Activated T-helper 17 cell treated with anti-CD3 and anti-CD28 coated beads, Interleukin-2, amount 50 U/mL, for 72 hours (primary cell): ENCODE data around the gene SH3RF1. TPM values are rescaled to one million over a fixed set of nuclear protein-coding genes. Genes with fewer than 3 reads are reported as not detected.

Experiments used
- ATAC-seq: fragments of 150-1000 bp; cut with Tn5 transposase; replicated peaks from 2 replicates; pipeline ENCODE4 v1.10.0; 2021; ENCODE audit warnings: mild to moderate bottlenecking, moderate library complexity
- H3K27ac Mint-ChIP-seq: one replicate; pipeline ENCODE4 v1.8.0; 2022; ENCODE audit warnings: mixed read lengths
- H3K27me3 Mint-ChIP-seq: one replicate; pipeline ENCODE4 v1.8.0; 2022; ENCODE audit warnings: mixed read lengths
- H3K36me3 Mint-ChIP-seq: one replicate; pipeline ENCODE4 v1.8.0; 2022; ENCODE audit warnings: low read depth, mild to moderate bottlenecking, mixed read lengths
- H3K4me1 Mint-ChIP-seq: one replicate; pipeline ENCODE4 v1.8.0; 2022; ENCODE audit warnings: mixed read lengths
- H3K4me3 Mint-ChIP-seq: one replicate; pipeline ENCODE4 v1.8.0; 2022; ENCODE audit warnings: mild to moderate bottlenecking, mixed read lengths
- H3K9me3 Mint-ChIP-seq: one replicate; pipeline ENCODE4 v1.8.0; 2022; ENCODE audit warnings: mixed read lengths
- total RNA-seq, 2 donors: library from RNA; stranded (reverse); gene quantifications; one replicate each; pipeline ENCODE4 v1.2.3, GENCODE V29; 2022

The SH3RF1 gene
- total RNA-seq, 2 donors from 2014 or later, result 0.26 to 1.4 TPM

- no peak for ATAC-seq
- Mint-ChIP-seq H3K27ac (no peak overlapping the region), H3K9me3 (no peaks in the 10 kb centered on the region), H3K4me3 (no peak overlapping the region), H3K36me3 (no peaks in the 10 kb centered on the region), H3K27me3 (peaks cover 8% of the 10 kb centered on the region), H3K4me1 (no peaks in the 10 kb centered on the region)
Measured at GRCh38 chr4:169059306-169060211, 211.2 kb downstream of the SH3RF1 start.

DNA sequence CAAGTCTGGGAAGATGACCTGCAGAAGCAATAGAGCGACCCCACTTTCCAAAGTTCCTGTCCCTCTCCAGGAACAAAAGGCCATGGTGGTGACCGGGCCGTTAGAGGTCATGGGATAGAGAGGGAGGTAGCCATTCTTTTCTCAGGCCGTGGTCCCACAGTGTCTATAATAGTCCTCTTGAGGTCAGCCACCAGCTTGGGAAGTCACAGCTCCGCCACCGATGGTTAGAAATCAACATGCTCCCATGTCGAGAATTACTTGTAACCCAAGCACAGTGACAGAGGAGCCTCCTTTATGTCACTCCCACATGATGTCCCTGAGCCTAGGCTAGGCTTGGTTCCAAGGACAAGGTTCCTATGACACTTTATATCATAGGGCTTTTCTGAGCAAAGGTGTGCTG lies 212.4 kb downstream of the SH3RF1 start:
- Mint-ChIP-seq H3K27me3 (peaks cover 8% of the 10 kb centered on the region), H3K9me3 (no peaks in the 10 kb centered on the region), H3K4me3 (no peak overlapping the region), H3K36me3 (no peaks in the 10 kb centered on the region), H3K4me1 (no peaks in the 10 kb centered on the region), H3K27ac (no peak overlapping the region)
- ATAC-seq, result no peak

GRCh38 chr4:169054879-169055278 lies 215.9 kb downstream of the SH3RF1 start:
- ATAC-seq, result no peak
- no peaks in the 10 kb centered on the region for H3K9me3 Mint-ChIP-seq
- H3K27me3 Mint-ChIP-seq, result peaks cover 6% of the 10 kb centered on the region
- H3K4me3 Mint-ChIP-seq, result no peak overlapping the region
- no peaks in the 10 kb centered on the region for H3K36me3 Mint-ChIP-seq
- H3K4me1 Mint-ChIP-seq, result no peaks in the 10 kb centered on the region
- H3K27ac Mint-ChIP-seq, result no peak overlapping the region

GRCh38 chr4:169052594-169052945 lies 218.2 kb downstream of the SH3RF1 start:
- no peaks in the 10 kb centered on the region for H3K4me1 Mint-ChIP-seq
- H3K27me3 Mint-ChIP-seq, result peaks cover 4% of the 10 kb centered on the region
- H3K4me3 Mint-ChIP-seq, result no peak overlapping the region
- H3K27ac Mint-ChIP-seq, result no peak overlapping the region
- no peaks in the 10 kb centered on the region for H3K9me3 Mint-ChIP-seq
- no peaks in the 10 kb centered on the region for H3K36me3 Mint-ChIP-seq
- no peak for ATAC-seq

- Mint-ChIP-seq H3K4me3 (no peak overlapping the region), H3K9me3 (no peaks in the 10 kb centered on the region), H3K4me1 (no peaks in the 10 kb centered on the region), H3K27me3 (peaks cover 4% of the 10 kb centered on the region), H3K36me3 (no peaks in the 10 kb centered on the region), H3K27ac (no peak overlapping the region)
- ATAC-seq, result no peak
Measured at GRCh38 chr4:169051761-169052593, 218.8 kb downstream of the SH3RF1 start.

- no peak for ATAC-seq
- Mint-ChIP-seq H3K36me3 (no peaks in the 10 kb centered on the region), H3K4me3 (no peak overlapping the region), H3K27me3 (peaks cover under 1% of the 10 kb centered on the region), H3K27ac (no peak overlapping the region), H3K4me1 (no peaks in the 10 kb centered on the region), H3K9me3 (no peaks in the 10 kb centered on the region)
Measured at GRCh38 chr4:169050881-169051760, 219.6 kb downstream of the SH3RF1 start.

DNA sequence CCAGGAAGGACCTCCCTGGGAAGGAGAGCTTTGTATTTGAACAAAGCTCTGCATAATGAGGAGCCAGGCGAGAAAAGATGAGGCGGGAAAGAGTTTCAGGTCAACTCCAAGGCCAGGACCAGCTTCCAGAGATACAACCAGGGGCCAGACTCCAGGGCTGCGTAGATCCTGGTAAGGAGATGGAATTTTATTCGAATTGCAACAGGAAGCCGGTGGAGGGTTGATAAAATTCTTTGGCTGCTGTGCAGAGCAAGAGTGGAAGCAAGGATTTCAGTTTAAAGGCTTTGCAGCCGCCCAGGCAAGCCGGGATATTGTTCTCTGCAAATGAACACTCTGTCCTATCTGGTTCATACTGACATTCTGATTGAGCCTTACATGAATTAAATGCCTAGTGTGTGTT lies 220.5 kb downstream of the SH3RF1 start:
- Mint-ChIP-seq H3K4me1 (no peaks in the 10 kb centered on the region), H3K27ac (no peak overlapping the region), H3K27me3 (peaks cover 5% of the 10 kb centered on the region), H3K9me3 (no peaks in the 10 kb centered on the region), H3K36me3 (no peaks in the 10 kb centered on the region), H3K4me3 (no peak overlapping the region)
- no peak for ATAC-seq

GRCh38 chr4:169048868-169049414 lies 221.8 kb downstream of the SH3RF1 start:
- ATAC-seq, result no peak
- peaks cover 5% of the 10 kb centered on the region for H3K27me3 Mint-ChIP-seq
- H3K36me3 Mint-ChIP-seq, result no peaks in the 10 kb centered on the region
- H3K4me1 Mint-ChIP-seq, result no peaks in the 10 kb centered on the region
- no peaks in the 10 kb centered on the region for H3K9me3 Mint-ChIP-seq
- H3K27ac Mint-ChIP-seq, result no peak overlapping the region
- no peak overlapping the region for H3K4me3 Mint-ChIP-seq

DNA sequence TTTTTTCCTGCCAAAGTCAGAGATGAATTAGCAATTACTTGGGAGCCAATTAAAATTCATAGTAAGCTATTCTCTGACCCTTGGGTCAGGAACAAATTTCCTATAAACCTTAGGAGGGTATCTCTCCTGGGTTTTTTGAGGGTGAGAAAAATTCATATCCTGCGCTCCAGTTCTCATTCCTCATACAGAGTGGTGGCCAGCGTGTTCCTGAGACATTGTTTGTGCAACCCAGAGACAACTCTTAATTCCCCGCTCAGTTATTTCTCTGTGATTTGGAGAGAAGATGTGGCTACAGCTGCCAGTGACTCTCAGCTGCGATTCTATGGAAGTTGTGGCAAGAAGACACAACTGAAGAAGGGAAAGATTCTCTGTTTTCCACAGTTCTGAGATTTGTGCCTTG lies 222.8 kb downstream of the SH3RF1 start:
- Mint-ChIP-seq H3K4me1 (no peaks in the 10 kb centered on the region), H3K27me3 (peaks cover 8% of the 10 kb centered on the region), H3K27ac (no peak overlapping the region), H3K4me3 (no peak overlapping the region), H3K36me3 (no peaks in the 10 kb centered on the region), H3K9me3 (no peaks in the 10 kb centered on the region)
- no peak for ATAC-seq

DNA sequence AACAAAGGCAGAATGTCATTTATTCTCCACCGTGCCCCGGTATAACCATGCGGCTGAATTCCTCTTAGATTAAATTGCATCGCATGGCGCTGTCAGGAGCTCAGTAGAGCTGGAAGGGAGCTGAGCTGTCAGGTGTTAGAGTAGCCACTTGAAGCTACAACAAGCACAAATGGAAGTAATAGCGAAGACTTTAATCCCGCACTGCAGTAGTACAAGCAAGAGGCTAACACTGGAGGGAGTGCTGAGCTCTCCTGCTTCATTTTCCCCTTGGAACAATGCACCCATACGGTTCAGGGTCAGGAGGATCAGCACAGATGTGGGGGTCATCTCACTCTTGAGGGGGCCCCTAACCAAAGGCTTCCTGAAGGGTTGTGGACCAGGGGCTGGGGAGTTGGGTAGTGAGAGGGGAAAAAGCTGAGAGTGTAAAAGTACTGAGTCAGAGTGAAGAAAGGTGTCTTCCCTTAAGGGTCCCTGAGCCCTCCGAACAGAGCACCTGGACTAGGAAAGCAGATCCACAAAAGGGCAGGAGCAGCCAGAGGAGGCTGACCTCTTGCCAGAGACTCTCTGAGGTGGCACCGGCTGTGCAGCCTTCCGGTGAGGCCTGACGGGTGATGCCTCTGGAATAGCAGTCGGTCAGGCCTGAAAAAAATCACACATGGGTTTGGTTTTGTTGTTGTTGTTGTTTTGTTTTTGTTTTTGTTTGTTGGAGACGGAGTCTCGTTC lies 224.7 kb downstream of the SH3RF1 start:
- Mint-ChIP-seq H3K4me3 (no peak overlapping the region), H3K36me3 (no peaks in the 10 kb centered on the region), H3K27ac (no peak overlapping the region), H3K27me3 (peaks cover 16% of the 10 kb centered on the region), H3K9me3 (no peaks in the 10 kb centered on the region), H3K4me1 (no peaks in the 10 kb centered on the region)
- ATAC-seq, result no peak

DNA sequence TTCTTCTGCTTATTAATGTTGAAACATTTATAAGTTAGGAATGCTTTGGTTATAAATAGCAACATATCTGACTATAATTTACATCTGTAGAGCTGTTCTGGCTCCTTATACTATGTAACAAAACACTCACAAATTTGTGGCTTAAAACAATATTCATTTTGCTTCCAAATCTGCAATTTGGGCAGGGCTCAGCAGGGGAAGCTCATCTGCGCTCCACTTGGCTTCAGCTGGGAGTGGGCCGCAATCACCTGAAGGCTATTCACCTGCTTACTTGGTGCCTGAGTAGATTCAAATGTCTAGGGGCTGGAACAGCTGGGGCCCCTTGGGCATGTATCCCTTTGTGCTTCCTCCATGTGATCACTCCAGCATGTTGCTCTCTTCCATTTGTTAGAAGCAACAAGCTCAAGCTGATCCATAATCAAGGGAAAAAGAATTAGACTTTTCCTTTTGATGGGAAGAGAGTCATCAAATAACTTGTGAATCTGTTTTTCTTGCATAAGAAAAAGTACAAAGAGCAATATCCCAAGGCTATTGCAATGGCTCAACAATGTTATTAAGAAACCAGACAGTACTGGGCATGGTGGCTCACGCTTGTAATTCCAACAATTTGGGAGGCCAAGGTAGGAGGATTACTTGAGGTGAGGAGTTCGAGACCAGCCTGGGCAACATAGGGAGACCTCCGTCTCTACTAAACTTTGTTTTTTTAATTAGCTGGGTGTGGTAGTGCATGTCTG lies 225.9 kb downstream of the SH3RF1 start:
- Mint-ChIP-seq H3K27me3 (peaks cover 16% of the 10 kb centered on the region), H3K9me3 (no peaks in the 10 kb centered on the region), H3K27ac (no peak overlapping the region), H3K4me3 (no peak overlapping the region), H3K4me1 (no peaks in the 10 kb centered on the region), H3K36me3 (no peaks in the 10 kb centered on the region)
- no peak for ATAC-seq
